CD4-positive, alpha-beta T cell treated with Interleukin-6 at 100 ng/mL for 8 hours (primary cell): ENCODE measurements around the gene MDFI.
A peak's percentile ranks its signal among the peaks of the same experiment; 100 is the strongest.

ENCODE experiments used
- DNase-seq: peaks from one replicate; pipeline ENCODE4 v3.0.0-alpha.2; 2020; ENCODE audit warnings: mixed read lengths, low spot score

Gene MDFI, protein sequence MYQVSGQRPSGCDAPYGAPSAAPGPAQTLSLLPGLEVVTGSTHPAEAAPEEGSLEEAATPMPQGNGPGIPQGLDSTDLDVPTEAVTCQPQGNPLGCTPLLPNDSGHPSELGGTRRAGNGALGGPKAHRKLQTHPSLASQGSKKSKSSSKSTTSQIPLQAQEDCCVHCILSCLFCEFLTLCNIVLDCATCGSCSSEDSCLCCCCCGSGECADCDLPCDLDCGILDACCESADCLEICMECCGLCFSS

DNA sequence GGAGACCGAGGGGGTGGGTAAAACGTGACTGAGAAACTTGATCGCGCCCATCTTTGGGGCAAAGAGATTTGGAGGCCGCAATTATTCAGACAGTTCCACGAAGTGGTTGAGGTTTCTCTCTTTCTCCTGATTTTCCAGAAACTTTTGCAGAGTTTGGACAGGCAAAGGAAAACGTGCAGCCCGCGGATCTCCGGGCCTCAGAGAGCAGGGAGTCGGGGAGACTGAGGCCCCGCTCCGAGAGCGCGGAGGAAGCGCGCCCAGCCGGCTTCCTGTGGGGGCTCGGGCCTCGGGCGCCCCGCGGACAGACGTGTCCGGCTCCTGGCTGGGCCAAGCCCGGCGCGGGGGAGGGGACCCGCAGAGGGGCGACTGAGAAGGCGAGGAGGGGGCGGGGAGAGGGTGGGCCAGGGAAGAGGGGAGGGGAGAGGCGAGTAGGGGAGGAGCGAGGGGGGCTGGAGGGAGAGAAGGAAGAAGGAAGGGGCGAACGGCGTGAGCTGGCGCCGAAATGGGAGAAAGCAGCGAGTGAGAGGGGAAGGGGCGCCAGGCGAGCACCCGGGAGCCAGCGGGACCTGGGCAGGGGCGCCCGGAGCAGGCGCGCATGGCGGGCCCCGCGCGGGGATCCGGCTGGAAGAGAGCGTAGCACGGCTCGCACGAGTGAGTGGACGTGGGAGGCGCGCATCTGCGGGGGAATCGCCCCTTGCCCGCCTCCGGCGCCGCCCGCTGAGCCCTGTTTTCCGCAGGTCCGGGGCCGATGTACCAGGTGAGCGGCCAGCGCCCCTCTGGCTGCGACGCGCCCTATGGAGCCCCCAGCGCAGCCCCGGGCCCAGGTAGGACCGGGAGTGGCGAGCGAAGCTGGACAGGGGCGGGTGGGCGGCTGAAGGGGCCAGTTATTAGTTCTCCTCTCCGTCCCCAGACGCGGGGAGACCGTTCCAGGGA lies at the start of gene MDFI:
Gene MDFI (plus strand): TSS at position 467 of the 933 bp plus-strand sequence. CDS start 282 bp downstream, at position 749.
- DNase-seq, result no peak

DNA sequence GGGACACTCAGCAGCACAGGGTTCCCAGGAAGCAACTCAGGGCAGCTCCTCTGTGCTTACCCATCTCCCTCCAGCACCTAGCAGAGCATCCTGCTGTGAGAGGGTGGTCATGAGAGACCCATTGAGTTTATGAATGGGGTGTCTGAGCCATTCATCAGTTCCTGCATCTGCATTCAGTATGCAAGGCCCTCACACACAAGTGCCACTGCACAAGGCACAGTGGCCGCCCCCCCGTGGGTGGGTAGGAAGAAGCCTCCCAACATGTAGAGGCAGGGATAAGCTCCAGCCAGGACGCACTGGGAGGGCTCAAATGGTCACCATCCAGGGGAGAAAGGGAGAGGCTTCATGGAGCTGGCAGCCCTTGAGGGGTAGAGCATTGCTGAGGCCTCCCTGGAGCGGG lies 49.0 kb upstream of the MDFI start:
- no peak for DNase-seq

DNA sequence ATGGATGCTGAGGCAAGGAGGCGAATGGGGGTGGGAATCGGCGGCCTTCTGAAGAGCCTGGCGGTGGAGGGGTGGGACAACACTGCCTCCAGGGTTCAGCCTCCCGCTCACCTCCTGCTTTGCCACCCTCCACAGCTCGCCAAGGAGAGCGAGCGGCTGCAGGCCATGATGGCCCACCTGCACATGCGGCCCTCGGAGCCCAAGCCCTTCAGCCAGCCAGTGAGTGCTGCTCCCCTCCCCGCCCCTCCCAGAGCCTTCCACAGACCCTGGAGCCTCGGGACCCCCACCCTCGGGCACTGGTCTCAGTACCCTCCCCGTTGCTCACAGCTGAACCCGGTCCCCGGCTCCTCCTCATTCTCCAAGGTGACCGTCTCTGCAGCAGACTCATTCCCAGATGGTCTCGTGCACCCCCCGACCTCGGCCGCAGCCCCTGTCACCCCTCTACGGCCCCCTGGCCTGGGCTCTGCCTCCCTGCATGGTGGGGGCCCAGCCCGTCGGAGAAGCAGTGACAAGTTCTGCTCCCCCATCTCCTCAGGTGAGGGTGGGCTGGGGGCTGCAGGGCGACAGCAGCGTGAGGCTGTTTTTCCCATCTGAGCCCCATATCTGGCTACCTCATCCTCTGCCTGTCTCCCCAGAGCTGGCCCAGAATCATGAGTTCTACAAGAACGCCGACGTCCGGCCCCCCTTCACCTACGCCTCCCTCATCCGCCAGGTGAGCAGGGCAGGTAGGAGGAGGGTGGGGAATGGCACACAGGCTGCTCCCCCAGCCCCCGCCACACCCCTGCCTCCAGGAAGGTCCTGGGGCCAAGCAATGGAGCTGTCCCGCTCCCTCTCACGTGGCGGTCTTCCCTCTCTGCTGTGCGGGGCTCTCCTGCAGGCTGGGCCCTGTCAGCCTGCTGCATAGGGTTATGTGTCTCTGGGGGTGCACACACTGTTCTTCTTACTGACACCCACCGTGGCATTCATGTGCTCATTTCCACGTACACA lies 48.3 kb upstream of the MDFI start:
- DNase-seq, result no peak

DNA sequence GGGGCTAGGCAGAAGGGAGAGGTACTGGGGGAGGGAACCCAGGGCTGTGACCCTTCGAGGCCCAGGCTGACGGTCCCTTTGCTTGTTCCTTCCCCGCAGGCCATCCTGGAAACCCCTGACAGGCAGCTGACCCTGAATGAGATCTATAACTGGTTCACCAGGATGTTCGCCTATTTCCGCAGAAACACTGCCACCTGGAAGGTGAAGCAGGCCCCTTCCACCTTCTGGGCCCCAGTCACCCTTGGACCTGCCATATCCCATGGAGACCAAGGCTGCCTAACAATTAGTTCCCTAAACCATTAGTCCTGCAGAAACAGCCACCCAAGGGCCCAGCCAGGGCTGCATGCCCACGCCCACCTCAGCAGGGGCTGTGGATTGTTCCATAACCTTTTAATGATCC lies 47.1 kb upstream of the MDFI start:
- no peak for DNase-seq

DNA sequence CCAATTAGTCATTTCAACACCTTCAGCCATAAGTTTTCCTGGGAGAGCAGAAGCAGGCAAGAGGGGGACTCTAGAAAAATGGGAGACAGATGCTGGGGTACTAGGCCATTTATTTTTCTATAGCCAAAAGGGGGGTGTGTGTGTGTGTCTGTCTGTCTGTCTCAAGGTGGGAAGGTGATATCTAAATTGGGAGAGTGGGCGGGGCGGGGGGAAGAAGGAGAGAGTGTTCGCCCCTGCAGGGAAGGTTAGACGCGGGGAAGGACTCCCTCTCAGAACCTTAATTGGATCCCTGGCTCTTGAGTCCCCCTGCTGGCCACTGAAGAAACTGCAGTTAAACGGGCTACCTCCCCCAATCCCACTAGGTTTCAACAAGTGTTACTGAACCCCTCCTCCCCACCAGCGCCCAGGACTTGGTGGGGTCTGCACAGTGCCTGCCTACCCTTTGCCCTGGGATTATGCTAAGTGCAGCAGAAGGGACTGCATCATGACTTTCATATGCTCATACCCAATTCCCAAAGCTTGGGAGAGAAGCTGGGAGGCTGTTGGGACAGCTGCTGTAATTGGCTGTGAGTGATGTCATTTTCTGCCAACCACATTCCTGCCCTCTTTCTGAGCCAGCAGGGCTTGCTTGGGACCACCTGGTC lies 46.3 kb upstream of the MDFI start:
- DNase-seq, result peak; percentile 66

DNA sequence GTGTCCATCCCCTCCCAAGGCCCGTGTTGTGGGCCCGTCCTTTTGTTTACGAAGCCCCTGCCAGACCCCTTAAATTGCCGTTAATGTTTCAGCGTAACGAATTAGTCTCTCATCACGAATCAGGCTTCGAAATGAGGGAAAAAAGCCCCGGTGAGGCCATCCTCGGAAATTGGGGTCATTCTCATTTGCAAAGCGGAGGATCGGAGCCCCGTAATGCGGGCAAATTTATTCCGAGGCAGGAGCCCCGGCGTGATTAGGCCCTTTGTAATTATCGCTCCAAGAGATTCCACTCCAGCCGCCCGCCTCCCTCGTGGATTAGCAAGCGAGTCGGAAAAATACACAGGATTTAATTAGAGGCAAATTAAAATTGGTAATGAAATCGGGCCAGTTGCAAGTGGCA lies 44.9 kb upstream of the MDFI start:
- no peak for DNase-seq

DNA sequence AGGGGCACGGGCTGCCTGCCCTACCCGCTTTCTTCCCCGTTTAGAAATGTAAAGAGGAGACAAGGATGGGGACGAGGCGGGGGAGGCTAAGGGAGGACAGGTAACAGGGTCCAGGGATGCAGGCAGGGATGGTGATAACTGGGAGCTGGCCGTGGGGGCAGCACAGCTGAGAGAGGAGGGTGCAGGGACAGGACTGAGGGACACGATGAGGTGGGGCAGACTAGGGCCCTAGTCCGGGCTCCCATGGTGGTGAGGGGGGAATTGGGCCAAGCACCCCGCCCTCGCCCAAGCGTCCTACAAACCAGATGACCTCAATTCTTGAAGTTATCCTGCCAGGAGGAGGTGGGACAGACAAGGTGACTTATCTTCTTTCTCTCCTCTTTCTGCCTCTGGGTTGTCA lies 44.4 kb upstream of the MDFI start:
- no peak for DNase-seq

DNA sequence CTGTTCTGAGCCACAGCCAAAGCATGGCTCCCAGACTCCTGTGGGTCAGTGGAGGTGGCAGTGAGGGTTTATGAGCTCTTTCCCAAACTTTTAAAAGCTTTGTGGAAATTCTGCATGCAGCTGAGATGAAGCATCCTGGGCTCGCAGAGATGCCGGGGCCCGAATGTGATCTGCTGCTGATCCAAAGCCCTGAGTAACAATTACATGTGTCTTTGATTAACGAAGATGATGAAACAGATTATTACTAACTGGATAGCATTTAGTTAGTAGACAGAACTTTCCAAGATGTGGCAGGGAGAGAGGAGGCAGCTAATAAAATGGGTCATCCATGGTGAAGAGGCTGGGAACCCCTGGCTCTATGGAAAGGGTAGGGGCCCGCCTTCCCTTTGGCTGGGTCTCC lies 43.9 kb upstream of the MDFI start:
- no peak for DNase-seq

DNA sequence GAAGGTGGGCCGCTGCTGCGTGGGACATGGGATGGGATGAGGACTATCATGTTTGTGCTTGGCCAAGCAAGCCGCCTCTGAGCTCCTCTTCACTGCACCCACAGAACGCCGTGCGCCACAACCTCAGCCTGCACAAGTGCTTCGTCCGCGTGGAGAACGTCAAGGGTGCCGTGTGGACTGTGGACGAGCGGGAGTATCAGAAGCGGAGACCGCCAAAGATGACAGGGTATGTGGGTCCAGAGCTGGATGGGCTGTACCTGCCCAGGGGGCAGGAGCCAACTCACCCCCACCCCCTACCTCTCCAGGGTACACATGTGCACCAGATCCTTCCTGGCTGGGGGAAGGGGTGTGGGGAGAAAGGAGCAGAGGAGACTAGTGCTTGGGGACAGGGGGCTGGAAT lies 43.5 kb upstream of the MDFI start:
- no peak for DNase-seq

DNA sequence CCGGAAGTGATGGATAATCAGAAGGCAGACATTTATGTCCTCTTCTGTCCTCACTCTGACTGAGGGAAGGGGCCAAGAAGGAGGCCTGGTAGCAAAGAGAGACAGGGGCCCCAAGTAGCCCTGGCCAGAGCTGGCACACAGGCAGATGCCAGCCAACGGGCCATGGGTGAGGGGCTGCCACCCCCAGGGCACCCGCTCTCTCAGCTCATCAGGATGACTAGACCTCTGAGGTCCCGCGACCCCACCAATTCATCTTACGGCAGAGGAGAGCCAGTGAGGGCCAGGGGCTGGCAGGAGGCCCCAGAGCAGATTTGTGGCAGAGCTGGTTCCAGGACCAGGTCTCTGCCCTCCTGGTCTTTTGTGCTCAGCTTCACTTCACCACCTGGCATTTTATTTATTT lies 43.1 kb upstream of the MDFI start:
- no peak for DNase-seq

DNA sequence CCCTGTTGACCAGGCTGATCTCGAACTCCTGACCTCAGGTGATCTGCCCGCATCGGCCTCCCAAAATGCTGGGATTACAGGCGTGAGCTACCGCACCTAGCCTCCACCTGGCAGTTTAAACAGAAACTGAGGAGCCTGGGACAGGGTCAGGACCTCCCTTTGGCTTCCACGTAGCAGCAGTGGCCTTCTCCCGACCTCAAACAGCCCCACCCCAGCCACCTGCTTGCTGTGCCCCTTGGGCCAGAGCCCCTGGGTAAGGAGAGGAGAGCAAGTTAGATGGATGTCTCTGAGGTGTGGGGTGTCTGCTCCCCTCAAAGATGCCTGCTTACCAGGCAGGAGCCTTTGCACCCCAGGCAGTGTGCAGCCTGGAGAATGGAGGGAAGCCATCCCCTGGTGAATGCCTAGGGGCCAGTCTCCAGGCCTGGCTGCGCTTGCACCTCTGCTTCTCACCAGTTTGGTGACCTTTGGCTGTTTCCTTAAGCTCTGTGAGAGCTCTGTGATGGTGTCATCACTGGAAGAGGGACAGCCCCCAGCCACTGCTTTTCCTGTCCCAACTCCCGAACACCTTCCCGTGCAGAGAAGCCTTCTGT lies 42.1 kb upstream of the MDFI start:
- no peak for DNase-seq

DNA sequence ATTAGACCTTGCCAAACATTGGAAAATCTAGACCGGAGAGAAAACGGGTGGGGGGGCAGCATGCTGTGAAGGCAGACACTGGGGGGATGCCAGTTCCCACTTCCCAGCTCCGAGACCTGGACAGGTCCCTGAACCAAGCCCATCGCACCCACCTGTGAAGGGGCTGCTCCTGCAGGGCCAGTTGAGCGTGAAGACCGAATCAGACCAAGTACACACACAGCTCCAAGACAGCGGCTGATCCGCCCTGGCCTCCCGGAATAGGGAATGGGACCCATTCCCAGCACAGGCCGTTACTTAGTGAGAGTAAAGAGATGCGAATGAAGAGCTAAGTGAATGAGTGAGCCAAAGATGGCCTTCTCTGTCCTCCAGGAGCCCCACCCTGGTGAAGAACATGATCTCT lies 41.5 kb upstream of the MDFI start:
- no peak for DNase-seq

DNA sequence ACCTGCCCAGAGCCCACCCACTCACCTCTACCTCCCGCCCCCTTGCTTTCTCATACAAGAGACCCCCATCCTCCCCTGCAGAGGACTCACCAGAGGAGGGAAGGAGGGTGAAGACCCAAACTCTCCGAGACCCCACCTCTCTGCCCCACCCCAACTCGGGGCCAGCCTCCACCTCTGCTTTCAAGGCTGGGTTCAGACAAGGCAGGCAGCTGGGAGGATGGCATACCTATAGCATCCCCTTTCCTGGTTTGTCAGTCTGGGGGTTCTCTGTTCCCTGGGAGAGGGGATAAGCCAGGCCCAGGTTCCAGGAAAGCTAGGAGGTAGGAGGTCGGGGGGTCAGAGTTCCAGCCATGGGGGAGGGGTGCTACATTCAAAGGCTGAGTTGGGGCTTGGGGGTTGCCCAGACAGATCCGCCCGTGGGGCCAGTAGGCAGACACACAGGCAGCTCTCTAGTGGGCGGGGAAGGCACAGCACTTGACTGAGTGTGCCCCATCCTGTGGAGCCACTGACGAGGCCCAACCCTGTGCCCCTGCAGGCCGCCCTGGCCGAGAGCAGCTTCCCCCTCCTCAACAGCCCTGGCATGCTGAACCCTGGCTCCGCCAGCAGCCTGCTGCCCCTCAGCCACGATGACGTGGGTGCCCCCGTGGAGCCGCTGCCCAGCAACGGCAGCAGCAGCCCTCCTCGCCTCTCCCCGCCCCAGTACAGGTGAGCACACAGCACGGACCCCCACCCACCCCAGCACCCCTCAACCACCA lies 40.8 kb upstream of the MDFI start:
- DNase-seq, result no peak

DNA sequence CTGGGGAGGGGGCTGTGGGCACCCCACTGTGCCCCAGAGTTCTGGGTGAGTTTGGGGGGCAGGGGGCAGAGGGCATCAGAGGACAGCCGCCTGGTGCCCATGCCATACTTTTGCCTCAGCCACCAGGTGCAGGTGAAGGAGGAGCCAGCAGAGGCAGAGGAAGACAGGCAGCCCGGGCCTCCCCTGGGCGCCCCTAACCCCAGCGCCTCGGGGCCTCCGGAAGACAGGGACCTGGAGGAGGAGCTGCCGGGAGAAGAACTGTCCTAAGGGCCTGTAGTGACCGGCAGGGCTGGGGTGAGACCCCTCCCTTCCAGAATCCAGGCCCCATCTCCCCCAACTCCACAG lies 39.6 kb upstream of the MDFI start:
- DNase-seq, result no peak

DNA sequence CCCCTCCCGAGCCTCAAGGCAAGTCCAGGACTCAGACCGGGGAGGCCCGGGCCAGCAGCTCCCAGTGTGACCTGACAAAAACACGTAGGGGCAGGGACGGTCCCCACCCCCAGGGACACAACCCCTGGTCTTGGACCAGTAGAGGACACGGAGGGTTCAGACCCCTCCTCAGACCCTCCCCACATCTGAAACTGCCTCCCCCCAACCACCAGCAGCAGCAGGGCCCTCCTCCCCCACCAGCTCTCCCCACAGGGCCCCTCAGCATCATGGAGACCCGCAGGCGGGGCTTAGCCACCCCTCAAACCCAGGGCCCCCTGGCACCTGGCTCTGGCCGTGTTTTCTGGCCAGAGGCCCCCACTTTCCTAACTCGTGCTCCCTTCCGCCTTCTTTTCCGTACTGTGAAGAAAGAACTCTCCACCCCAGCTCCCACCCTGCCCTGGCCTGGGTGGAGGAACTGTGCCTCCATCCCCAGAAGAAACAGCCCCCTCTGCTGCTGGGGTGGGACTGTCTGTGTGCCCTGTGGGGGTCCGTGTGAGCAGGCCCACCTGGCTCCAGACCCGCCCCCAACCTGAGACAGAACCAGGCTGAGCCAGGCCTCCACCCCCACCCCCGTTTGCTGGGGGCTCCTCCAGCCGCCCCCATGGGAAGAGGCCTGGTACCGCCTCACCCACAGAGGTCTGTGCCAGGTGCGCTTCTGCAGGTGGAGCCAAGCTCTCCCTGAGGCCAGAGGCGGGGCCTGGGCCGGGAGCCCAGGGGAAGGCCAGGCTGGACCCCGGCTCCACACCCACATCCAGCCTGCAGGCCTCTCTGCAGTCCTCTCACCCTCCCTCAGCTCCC lies 39.0 kb upstream of the MDFI start:
- DNase-seq, result no peak

DNA sequence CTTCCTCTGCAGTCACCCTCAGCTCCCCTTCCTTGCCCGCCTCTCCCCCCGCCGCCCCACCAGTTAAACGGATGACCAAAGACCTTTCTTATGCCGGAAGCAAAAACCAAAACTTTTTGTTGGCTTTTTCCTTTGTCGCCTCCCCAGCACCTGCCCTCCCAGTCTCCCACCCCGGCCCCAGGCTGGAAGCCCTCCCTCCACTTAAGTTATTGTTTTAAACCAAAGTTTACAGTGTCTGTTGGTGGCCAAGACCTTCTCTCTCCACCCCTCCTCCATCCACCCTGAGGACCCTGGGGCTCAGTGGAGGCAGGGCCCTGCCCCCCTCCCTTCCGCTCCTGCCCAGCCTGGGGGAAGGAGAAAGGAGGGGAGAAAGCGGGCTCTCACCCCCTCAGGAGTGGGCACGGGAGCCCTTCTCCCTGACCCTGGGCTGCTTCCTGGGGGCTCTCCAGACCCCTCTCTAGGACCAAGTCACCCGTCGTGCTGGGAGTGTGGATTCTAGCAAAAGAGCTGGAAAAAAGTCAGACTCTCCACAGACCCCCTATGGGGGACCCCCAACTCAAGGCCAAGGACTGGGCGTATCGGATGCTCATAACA lies 38.3 kb upstream of the MDFI start:
- DNase-seq, result no peak

DNA sequence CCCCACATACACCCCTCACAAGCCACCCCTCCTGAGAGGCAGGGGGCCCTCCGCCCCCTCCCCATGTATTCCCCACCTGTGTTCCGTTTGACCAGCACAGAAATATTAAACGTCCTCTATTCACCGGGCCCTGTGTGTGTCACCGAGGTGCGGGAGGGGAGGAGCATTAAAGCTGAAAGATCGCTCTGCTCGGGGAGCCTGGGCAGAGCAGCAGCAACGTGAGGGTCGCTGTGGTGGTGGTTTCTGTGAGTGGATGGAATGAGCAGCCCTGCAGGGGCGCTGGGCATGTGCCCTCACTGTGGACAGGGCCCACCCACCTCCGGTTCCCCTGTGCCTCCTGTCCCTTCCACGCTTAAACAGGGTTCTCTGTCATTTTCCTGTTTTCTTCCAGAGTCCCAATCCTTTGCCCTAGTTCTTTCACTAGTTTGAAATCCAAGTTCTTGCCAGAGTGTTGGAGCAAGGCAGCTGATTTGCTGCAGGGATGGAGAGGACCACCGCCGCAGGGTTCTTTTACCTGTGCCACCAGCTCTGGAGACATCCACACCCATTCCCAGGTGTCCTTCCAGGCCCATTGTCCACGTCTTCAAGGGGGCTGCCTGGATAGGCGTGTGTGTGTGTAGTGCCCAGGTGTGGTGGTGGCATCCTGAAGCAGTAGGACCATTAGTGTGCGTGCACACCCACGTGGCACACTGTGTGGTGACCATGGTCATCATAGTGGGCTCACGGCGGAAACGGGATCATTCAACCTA lies 37.6 kb upstream of the MDFI start:
- DNase-seq, result no peak

DNA sequence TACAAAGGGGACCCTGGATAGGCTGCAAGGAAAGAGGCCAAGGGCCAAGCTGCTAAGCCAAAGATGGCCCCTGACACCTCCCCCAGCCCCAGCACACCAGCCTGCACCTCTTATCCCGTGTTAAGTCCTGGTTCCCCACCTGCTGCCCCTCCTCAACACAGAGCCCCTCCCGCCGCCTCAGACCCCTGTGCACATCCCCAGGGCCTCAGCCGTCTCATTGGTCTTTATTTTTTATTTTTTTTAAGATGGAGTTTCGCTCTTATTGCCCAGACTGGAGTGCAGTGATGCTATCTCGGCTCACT lies 37.1 kb upstream of the MDFI start:
- DNase-seq, result no peak

DNA sequence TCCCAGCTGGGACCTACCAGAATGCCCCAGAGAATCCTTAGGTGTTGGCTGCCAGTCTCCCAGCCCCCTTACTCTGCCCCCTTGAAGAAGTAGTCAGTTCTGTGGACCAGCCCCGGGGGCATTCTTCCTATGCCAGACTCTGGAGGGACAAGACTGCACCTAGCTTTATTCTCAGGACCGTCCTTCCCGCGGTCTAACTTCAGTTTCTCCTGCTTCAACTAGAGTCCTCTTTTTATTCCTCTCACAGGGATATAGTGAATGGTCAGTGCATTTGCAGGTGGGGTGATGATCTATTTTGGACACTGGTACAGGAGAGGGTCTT lies 35.9 kb upstream of the MDFI start:
- no peak for DNase-seq
